OCI-LY3 (cell line): ENCODE results near the gene TSPAN10.
"Not testable (repeated sequence)": the region's sequence is repeated elsewhere in the genome, so short reads cannot be mapped to it uniquely, and the experiment has no call there.

ENCODE experiments used
- H2AFZ ChIP-seq: fragments of 200-600, 300-600 bp; shearing (Covaris generic); 2 replicates; pipeline ENCODE4 v1.6.0; 2014; ENCODE audit warnings: antibody characterized with exemption, low read depth, low read length
- H3K27ac ChIP-seq: fragments of 200-600, 300-600 bp; sonication (generic); 2 replicates; pipeline ENCODE4 v1.5.1; 2014; ENCODE audit warnings: mild to moderate bottlenecking, low read length, moderate library complexity, mixed read lengths
- H3K27me3 ChIP-seq: fragments of 200-600, 300-600 bp; sonication (generic); 2 replicates; pipeline ENCODE4 v1.6.1; 2014; ENCODE audit warnings: low read depth, low read length, mixed read lengths
- H3K36me3 ChIP-seq: fragments of 200-600, 300-600 bp; sonication (generic); replicated peaks from 2 replicates; pipeline ENCODE3; 2014; ENCODE audit warnings: low read depth, low read length, mixed read lengths
- H3K4me1 ChIP-seq: fragments of 300-600, 200-600 bp; sonication (generic); 2 replicates; pipeline ENCODE4 v1.6.1; 2014; ENCODE audit warnings: low read length, mixed read lengths
- H3K4me2 ChIP-seq: fragments of 200-600, 300-600 bp; sonication (generic); 2 replicates; pipeline ENCODE4 v1.6.1; 2014; ENCODE audit warnings: low read length, mixed read lengths
- H3K4me3 ChIP-seq: fragments of 300-600, 200-600 bp; sonication (generic); 2 replicates; pipeline ENCODE4 v1.5.1; 2014; ENCODE audit warnings: antibody characterized with exemption, mild to moderate bottlenecking, low read length, moderate library complexity
- H3K79me2 ChIP-seq: fragments of 300-600, 200-600 bp; shearing (Covaris generic); 2 replicates; pipeline ENCODE4 v1.6.1; 2014; ENCODE audit warnings: mild to moderate bottlenecking, low read length, mixed read lengths
- H3K9ac ChIP-seq: fragments of 300-600, 200-600 bp; shearing (Covaris generic); 2 replicates; pipeline ENCODE4 v1.6.0; 2014; ENCODE audit warnings: mild to moderate bottlenecking, low read length, moderate library complexity
- H3K9me3 ChIP-seq: fragments of 200-600, 300-600 bp; shearing (Covaris generic); 2 replicates; pipeline ENCODE4 v1.6.1; 2014; ENCODE audit warnings: low read length, mixed read lengths; ENCODE audit not compliant: insufficient read depth
- H4K20me1 ChIP-seq: fragments of 200-600, 300-600 bp; sonication (generic); 2 replicates; pipeline ENCODE4 v1.6.1; 2016; ENCODE audit warnings: low read length, mixed read lengths; ENCODE audit not compliant: insufficient read depth
- EZH2phosphoT487 ChIP-seq: fragments of 200-600 bp; shearing (Covaris generic); IDR thresholded peaks from 2 replicates; pipeline ENCODE4 v1.6.1; 2018; ENCODE audit warnings: antibody characterized with exemption, mixed run types, low read depth
- TF ChIP-seq, protein P1 (sequence below): fragments of 200-600, 300-600 bp; sonication (generic); IDR thresholded peaks from 2 replicates; pipeline ENCODE4 v1.5.1; 2014; ENCODE audit warnings: antibody characterized with exemption, low read length, low read depth

Gene TSPAN10

DNA sequence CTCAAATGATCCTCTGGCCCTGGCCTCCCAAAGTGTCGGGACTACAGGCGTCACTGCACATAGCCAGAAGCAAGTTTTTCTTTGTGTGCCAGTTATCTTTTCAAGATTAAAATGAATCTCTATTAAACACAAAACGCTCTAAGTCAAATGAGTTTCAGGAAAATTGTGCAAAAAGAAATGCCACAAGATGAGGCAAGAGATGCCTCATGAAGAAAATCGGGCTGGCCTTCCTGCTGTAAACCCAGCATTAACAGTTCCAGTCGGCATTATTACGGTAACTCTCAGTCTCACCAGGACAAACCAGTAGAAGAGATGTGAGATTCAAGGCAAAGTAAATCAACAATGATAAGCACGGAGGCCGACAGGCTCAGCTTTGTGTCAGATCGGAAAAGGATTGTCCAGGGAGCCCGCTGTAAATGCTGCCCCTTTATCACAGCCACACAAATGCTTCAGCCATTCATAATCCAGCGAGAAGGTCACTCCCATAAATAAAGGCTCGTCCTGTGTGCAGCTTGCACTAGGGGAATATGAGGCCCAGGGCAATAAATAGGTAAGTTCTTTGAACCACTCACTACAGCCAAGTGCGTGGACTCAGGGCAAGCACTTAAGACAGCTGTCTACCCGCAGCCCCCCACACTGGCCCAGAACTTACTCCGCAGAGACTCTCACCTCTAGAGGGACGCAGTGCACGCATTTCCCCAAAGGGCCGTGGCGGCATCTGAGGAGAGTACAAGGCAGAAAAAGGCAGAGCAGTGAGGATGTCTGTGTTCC is 27.3 kb upstream of the TSPAN10 start:
- Histone ChIP-seq H3K4me1 (no peaks in the 10 kb centered on the region), H3K9ac (no peak overlapping the region), H3K36me3 (peaks cover 55% of the 10 kb centered on the region), H3K4me3 (no peak overlapping the region), H4K20me1 (no peaks in the 10 kb centered on the region; the same call in 1 of the 2 replicates), H3K27me3 (no peaks in the 10 kb centered on the region), H3K79me2 (peaks cover 28% of the 10 kb centered on the region), H3K4me2 (no peak overlapping the region), H3K9me3 (no peaks in the 10 kb centered on the region), H2AFZ (no peak overlapping the region), H3K27ac (no peak overlapping the region)
- TF ChIP-seq EZH2phosphoT487: no peak
- TF ChIP-seq, protein P1, sequence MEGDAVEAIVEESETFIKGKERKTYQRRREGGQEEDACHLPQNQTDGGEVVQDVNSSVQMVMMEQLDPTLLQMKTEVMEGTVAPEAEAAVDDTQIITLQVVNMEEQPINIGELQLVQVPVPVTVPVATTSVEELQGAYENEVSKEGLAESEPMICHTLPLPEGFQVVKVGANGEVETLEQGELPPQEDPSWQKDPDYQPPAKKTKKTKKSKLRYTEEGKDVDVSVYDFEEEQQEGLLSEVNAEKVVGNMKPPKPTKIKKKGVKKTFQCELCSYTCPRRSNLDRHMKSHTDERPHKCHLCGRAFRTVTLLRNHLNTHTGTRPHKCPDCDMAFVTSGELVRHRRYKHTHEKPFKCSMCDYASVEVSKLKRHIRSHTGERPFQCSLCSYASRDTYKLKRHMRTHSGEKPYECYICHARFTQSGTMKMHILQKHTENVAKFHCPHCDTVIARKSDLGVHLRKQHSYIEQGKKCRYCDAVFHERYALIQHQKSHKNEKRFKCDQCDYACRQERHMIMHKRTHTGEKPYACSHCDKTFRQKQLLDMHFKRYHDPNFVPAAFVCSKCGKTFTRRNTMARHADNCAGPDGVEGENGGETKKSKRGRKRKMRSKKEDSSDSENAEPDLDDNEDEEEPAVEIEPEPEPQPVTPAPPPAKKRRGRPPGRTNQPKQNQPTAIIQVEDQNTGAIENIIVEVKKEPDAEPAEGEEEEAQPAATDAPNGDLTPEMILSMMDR: no peak

DNA sequence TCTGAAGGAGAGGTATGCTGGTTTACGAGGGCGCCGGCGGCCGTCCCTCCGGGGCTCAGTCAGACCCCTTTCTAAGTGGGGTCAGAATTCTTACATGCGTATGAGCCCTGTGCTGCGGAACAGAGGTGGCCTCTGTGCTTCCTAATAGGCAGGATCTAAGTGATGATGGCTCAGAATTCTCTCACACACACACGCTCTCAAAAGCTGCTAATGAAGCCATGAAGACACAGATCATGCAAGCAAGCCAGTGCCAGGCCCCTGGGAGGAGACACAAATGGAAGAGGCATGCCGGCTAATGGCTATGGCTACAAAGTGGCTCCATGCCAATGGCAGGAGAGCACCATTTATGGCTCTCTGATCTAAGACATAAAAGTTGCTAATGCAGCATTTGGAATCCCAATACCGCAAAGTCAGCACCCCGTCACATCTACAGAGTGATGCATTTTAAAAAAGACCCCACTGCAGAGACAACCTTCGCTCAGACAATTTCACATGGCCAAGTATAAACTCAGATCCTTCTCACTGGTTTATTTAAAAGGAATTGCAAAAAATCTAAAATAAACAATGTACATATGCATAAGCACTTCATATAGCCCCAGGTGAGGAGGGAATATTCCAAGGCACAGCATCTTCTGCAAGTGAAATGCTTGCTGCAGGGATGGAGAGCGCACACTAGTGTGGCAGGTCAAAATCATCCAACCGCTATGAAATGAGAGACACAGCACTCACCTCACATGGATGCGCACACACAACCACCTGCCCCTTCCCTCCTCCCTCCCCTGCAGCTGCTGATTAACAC is 24.6 kb upstream of the TSPAN10 start:
- Histone ChIP-seq H3K79me2 (peaks cover 49% of the 10 kb centered on the region), H3K4me1 (no peaks in the 10 kb centered on the region), H4K20me1 (no peaks in the 10 kb centered on the region; the same call in 1 of the 2 replicates), H2AFZ (no peak overlapping the region), H3K36me3 (peaks cover 55% of the 10 kb centered on the region), H3K27me3 (no peaks in the 10 kb centered on the region), H3K9ac (no peak overlapping the region), H3K27ac (no peak overlapping the region), H3K4me2 (no peak overlapping the region), H3K4me3 (no peak overlapping the region), H3K9me3 (no peaks in the 10 kb centered on the region)
- TF ChIP-seq, protein P1: no peak
- no peak for TF ChIP-seq EZH2phosphoT487

DNA sequence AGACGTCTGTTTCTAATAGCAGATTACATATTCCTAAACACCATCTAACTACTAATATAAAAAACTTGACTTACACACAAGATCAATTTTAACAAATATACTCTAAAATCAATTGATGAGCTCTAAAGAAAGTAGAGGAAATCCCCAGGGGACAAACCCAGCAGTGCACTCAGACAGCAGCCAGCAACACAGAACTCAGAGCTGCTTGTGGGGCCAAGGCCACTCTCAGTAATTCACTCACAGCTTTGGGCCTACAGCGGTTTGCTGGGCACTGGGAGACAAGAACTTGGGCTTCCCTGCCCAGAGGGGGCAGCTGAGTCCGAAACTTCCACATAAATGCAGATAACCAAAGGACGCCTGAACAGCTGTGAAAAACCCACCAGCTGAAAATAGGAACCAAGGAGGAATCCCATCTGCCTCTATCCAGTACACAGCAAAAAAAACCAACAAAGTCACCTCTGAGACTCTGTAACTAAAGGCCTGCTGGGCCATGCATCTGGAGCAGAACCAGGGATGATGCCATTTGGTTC is 21.5 kb upstream of the TSPAN10 start:
- Histone ChIP-seq H2AFZ (no peak overlapping the region), H3K36me3 (peaks cover 42% of the 10 kb centered on the region), H3K27ac (no peak overlapping the region), H3K9me3 (no peaks in the 10 kb centered on the region), H3K4me2 (no peak overlapping the region), H3K79me2 (peaks cover 46% of the 10 kb centered on the region), H3K9ac (no peak overlapping the region), H4K20me1 (no peaks in the 10 kb centered on the region; the same call in 1 of the 2 replicates), H3K27me3 (no peaks in the 10 kb centered on the region), H3K4me1 (no peaks in the 10 kb centered on the region), H3K4me3 (no peak overlapping the region)
- TF ChIP-seq EZH2phosphoT487: no peak
- TF ChIP-seq, protein P1: no peak

DNA sequence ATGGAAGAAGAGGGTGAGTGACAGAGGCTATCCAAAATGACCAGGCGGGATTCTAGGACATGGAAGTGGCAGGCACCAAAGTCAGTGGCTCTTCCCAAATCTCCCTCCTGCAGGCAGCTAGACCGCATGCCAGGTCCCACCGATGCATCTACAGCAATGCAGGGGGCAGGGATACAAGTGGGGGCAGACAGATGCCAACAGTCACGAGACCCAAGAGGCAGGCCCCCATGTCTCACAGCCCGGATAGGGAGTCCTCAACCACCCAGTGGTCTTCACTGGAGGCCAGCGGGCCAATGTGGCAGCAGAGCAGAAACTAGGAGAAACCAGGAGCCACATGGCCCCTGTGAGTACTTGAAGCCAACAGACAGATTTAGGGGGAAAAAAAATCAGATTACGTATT is 20.1 kb upstream of the TSPAN10 start:
- no peaks in the 10 kb centered on the region for H3K4me1 ChIP-seq
- no peak overlapping the region for H3K27ac ChIP-seq
- H4K20me1 ChIP-seq: no peaks in the 10 kb centered on the region; the same call in 1 of the 2 replicates
- no peaks in the 10 kb centered on the region for H3K27me3 ChIP-seq
- H2AFZ ChIP-seq: no peak overlapping the region
- H3K36me3 ChIP-seq: peaks cover 53% of the 10 kb centered on the region
- H3K4me3 ChIP-seq: no peak overlapping the region
- peaks cover 46% of the 10 kb centered on the region for H3K79me2 ChIP-seq
- no peak overlapping the region for H3K4me2 ChIP-seq
- no peak for TF ChIP-seq EZH2phosphoT487
- TF ChIP-seq, protein P1: no peak
- no peaks in the 10 kb centered on the region for H3K9me3 ChIP-seq
- no peak overlapping the region for H3K9ac ChIP-seq

DNA sequence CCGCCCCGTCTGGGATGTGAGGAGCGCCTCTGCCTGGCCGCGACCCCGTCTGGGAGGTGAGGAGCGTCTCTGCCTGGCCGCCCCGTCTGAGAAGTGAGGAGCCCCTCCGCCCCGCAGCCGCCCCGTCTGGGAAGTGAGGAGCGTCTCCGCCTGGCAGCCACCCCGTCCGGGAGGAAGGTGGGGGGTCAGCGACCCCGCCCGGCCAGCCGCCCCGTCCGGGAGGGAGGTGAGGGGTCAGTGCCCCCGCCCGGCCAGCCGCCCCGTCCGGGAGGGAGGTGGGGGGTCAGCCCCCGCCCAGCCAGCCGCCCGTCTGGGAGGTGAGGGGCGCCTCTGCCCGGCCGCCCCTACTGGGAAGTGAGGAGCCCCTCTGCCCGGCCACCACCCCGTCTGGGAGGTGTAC is 18.7 kb upstream of the TSPAN10 start:
- not testable (repeated sequence) for H3K27me3 ChIP-seq, H4K20me1 ChIP-seq, H3K4me1 ChIP-seq, H3K4me3 ChIP-seq, H3K4me2 ChIP-seq, H3K9me3 ChIP-seq, H3K9ac ChIP-seq, H2AFZ ChIP-seq, H3K27ac ChIP-seq
- H3K36me3 ChIP-seq: peaks cover 44% of the 10 kb centered on the region
- peaks cover 36% of the 10 kb centered on the region for H3K79me2 ChIP-seq
